ENCODE data around the gene FAM209B.

Gene FAM209B

DNA sequence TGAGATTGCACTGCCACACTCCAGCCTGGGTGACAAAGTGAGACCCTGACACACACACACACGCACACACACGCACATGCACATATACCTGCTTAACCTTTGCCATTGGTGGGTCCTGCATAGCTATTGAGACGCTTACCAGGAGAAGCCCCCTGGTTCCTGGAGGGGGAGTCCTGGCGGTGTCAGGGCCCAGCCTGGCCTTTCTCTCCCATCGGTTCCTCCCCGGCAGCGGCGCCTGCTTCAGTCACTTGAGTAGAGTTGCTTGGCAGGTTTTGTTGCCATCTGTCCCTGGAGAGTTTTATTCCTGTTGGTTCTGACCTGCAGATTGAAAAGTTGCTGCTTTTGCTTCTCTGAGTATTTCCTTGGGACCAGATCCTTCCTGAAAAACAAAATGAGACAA lies 29.1 kb upstream of the FAM209B start:
- Histone ChIP-seq H3K27ac (no peak overlapping the region), H3K9ac (no peak overlapping the region), H3K79me2 (peaks cover 12% of the 10 kb centered on the region), H3K4me1 (no peaks in the 10 kb centered on the region), H3K27me3 (ENCODE audit: control insufficient read depth, insufficient read depth, low read length) (no peaks in the 10 kb centered on the region), H3K9me3 (ENCODE audit: control insufficient read depth, low read length) (no peaks in the 10 kb centered on the region), H2AFZ (no peak overlapping the region), H3K36me3 (ENCODE audit: control insufficient read depth, insufficient read depth, low read length) (no peaks in the 10 kb centered on the region), H3K4me2 (ENCODE audit: low read length) (no peak overlapping the region), H3K4me3 (ENCODE audit: low read depth, low read length) (no peak overlapping the region)
- TF ChIP-seq, protein P1, sequence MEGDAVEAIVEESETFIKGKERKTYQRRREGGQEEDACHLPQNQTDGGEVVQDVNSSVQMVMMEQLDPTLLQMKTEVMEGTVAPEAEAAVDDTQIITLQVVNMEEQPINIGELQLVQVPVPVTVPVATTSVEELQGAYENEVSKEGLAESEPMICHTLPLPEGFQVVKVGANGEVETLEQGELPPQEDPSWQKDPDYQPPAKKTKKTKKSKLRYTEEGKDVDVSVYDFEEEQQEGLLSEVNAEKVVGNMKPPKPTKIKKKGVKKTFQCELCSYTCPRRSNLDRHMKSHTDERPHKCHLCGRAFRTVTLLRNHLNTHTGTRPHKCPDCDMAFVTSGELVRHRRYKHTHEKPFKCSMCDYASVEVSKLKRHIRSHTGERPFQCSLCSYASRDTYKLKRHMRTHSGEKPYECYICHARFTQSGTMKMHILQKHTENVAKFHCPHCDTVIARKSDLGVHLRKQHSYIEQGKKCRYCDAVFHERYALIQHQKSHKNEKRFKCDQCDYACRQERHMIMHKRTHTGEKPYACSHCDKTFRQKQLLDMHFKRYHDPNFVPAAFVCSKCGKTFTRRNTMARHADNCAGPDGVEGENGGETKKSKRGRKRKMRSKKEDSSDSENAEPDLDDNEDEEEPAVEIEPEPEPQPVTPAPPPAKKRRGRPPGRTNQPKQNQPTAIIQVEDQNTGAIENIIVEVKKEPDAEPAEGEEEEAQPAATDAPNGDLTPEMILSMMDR (IDR thresholded peaks at IDR 0.05), result no peak

DNA sequence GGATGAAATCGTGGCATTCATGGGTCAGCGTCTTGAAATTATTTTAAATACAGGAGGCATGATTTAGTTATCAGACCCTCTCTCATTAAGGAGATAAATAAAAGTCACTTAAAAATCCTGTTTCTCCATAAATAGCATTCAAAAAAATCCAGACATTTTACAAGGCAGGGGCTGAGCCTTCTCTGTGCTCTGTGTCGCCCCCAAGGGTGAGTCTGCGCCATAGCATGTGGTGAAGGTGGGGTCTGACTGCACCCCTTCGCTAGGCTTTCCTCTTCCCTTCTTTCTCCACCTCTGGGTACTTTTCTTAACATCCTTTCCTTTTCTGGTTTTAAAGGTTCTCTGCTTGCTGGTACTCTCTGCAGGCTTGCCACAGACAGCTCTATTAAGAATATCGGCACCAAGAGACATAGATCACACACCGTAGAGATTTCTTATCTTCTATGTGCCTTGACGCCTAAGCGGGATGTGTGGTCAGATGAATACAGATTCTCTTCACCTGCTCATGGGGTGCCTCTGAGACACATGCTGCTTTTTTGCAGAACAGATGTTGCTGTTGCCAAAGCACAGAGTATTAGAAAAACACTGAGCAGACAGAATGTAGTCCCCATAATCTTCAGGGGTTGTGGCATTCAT lies 28.6 kb upstream of the FAM209B start:
- Histone ChIP-seq H2AFZ (no peak overlapping the region), H3K79me2 (peaks cover 12% of the 10 kb centered on the region), H3K4me3 (ENCODE audit: low read depth, low read length) (no peak overlapping the region), H3K36me3 (ENCODE audit: control insufficient read depth, insufficient read depth, low read length) (no peaks in the 10 kb centered on the region), H3K27me3 (ENCODE audit: control insufficient read depth, insufficient read depth, low read length) (no peaks in the 10 kb centered on the region), H3K27ac (no peak overlapping the region), H3K9ac (no peak overlapping the region), H3K4me2 (ENCODE audit: low read length) (no peak overlapping the region), H3K9me3 (ENCODE audit: control insufficient read depth, low read length) (no peaks in the 10 kb centered on the region), H3K4me1 (no peaks in the 10 kb centered on the region)
- TF ChIP-seq, protein P1 (IDR thresholded peaks at IDR 0.05), result no peak

DNA sequence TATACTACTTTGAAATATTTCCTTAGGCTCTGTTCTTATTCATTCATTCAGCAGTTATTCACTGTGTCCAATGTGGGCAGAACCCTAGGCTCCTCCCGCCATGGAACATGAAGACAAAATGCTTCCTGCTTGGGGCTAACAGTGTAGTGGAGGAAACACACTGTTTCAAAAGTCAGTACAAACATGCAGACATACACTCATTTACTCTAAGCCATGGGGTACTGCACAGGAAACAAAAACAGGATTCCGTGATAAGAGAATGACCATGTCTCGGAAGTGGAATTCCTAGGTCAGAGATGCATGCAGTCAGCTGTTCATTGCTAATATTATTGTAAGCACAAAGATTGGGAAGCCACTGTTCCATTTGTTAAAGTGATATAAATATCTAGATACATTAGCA lies 26.9 kb upstream of the FAM209B start:
- Histone ChIP-seq H3K27ac (no peak overlapping the region), H3K27me3 (ENCODE audit: control insufficient read depth, insufficient read depth, low read length) (no peaks in the 10 kb centered on the region), H3K4me2 (ENCODE audit: low read length) (no peak overlapping the region), H3K9me3 (ENCODE audit: control insufficient read depth, low read length) (no peaks in the 10 kb centered on the region), H3K4me1 (no peaks in the 10 kb centered on the region), H3K36me3 (ENCODE audit: control insufficient read depth, insufficient read depth, low read length) (no peaks in the 10 kb centered on the region), H3K9ac (no peak overlapping the region), H3K79me2 (peaks cover 9% of the 10 kb centered on the region), H3K4me3 (ENCODE audit: low read depth, low read length) (no peak overlapping the region), H2AFZ (no peak overlapping the region)
- TF ChIP-seq, protein P1 (IDR thresholded peaks at IDR 0.05), result no peak

DNA sequence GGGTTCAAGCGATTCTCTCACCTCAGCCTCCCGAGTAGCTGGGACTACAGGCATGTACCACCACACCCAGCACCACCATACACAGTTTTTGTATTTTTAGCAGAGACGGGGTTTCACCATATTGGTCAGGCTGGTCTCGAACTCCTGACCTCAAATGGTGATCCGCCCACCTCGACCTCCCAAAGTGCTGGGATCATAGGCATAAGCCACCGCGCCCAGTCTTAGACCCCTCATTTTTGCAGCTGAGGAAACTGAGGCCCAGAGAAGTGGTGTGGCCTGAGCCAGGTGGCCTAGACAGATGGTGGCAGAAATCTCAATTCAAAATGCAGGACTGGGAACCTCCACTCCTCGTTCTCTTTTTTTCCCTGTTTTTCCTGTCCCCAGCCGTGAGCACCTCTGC lies 21.1 kb upstream of the FAM209B start:
- H3K79me2 ChIP-seq, result no peaks in the 10 kb centered on the region
- no peaks in the 10 kb centered on the region for H3K9me3 ChIP-seq (ENCODE audit: control insufficient read depth, low read length)
- no peaks in the 10 kb centered on the region for H3K27me3 ChIP-seq (ENCODE audit: control insufficient read depth, insufficient read depth, low read length)
- no peak overlapping the region for H2AFZ ChIP-seq
- no peak overlapping the region for H3K4me2 ChIP-seq (ENCODE audit: low read length)
- no peak overlapping the region for H3K9ac ChIP-seq
- no peaks in the 10 kb centered on the region for H3K4me1 ChIP-seq
- no peaks in the 10 kb centered on the region for H3K36me3 ChIP-seq (ENCODE audit: control insufficient read depth, insufficient read depth, low read length)
- no peak overlapping the region for H3K4me3 ChIP-seq (ENCODE audit: low read depth, low read length)
- no peak overlapping the region for H3K27ac ChIP-seq
- TF ChIP-seq, protein P1 (IDR thresholded peaks at IDR 0.05), result no peak

All from parathyroid adenoma (tissue), 2 donors.